Eye (tissue), 1 donor: ENCODE data around the gene DENR.
"Not testable (repeated sequence)": the region's sequence is repeated elsewhere in the genome, so short reads cannot be mapped to it uniquely, and the experiment has no call there.

Experiments used
- DNase-seq: peaks from one replicate; pipeline ENCODE4 v3.0.0-alpha.2; 2015

Gene DENR

GRCh38 chr12:122743895-122744525 is 8.6 kb upstream of the DENR start:
- DNase-seq: no peak

GRCh38 chr12:122747224-122748135 is 5.1 kb upstream of the DENR start:
- DNase-seq: no peak

GRCh38 chr12:122749569-122750332 is 2.9 kb upstream of the DENR start:
- no peak for DNase-seq

GRCh38 chr12:122750781-122751515 is 1.7 kb upstream of the DENR start:
- DNase-seq: not testable (repeated sequence)

GRCh38 chr12:122753319-122753650 is 661 bp downstream of the DENR start:
- no peak for DNase-seq

- no peak for DNase-seq
These were observed 2.2 kb downstream of the DENR start for GRCh38 chr12:122754790-122755189.

- DNase-seq: no peak
These were observed 4.9 kb downstream of the DENR start for GRCh38 chr12:122757568-122757967.

GRCh38 chr12:122785503-122785902 is 32.9 kb downstream of the DENR start:
- no peak for DNase-seq

- no peak for DNase-seq
These were observed 35.8 kb downstream of the DENR start for GRCh38 chr12:122788387-122788786.

- no peak for DNase-seq
These were observed 37.0 kb downstream of the DENR start for GRCh38 chr12:122789637-122790036.

GRCh38 chr12:122790393-122791075 is 37.9 kb downstream of the DENR start:
- DNase-seq: no peak

- peak; percentile 79 for DNase-seq
These were observed 41.1 kb downstream of the DENR start for GRCh38 chr12:122793685-122794106.

GRCh38 chr12:122795807-122796206 is 43.2 kb downstream of the DENR start:
- no peak for DNase-seq

- peak; percentile 46 for DNase-seq
These were observed 47.1 kb downstream of the DENR start for GRCh38 chr12:122799641-122800243.

- DNase-seq: no peak
These were observed 51.3 kb downstream of the DENR start for GRCh38 chr12:122803937-122804336.

GRCh38 chr12:122804957-122805356 is 52.3 kb downstream of the DENR start:
- DNase-seq: not testable (repeated sequence)

- no peak for DNase-seq
These were observed 55.0 kb downstream of the DENR start for GRCh38 chr12:122807651-122808050.

- no peak for DNase-seq
These were observed 59.2 kb downstream of the DENR start for GRCh38 chr12:122811777-122812176.

GRCh38 chr12:122813310-122813713 is 60.7 kb downstream of the DENR start:
- no peak for DNase-seq

- DNase-seq: no peak
These were observed 66.7 kb downstream of the DENR start for GRCh38 chr12:122819209-122819785.

GRCh38 chr12:122820138-122820537 is 67.5 kb downstream of the DENR start:
- DNase-seq: no peak
